Panc1 (cell line): ENCODE data around the gene EFCAB3. TPM values are rescaled to one million over a fixed set of nuclear protein-coding genes. Genes with fewer than 3 reads are reported as not detected.

Experiments
- ATAC-seq: fragments of 200-7000 bp; cut with Tn5 transposase; 2 replicates; pipeline ENCODE4 v1.9.1; 2020; ENCODE audit warnings: mild to moderate bottlenecking, moderate library complexity
- BruUV-seq: library from RNA; stranded (reverse); fragments of 400-500 nt; replicated peaks from 2 replicates; lab custom pipeline; 2021; lab: Mats Ljungman, UMichigan
- CTCF ChIA-PET: fragments of 300-600 bp; sonication (Branson Sonifier 250); formaldehyde crosslinking; loops from one replicate; lab custom pipeline; 2022; ENCODE audit warnings: antibody characterized with exemption; lab: Charles Lee
- POLR2A ChIA-PET: fragments of 300-600 bp; sonication (Branson Sonifier 250); formaldehyde crosslinking; loops from one replicate; lab custom pipeline; 2022; ENCODE audit warnings: antibody characterized with exemption; lab: Charles Lee
- DNase-seq: peaks from one replicate; pipeline ENCODE4 v3.0.0-alpha.2; 2010; ENCODE audit warnings: low read depth, low spot score
- H3K27ac ChIP-seq: 2 replicates; pipeline ENCODE4 v1.5.1; 2011; ENCODE audit warnings: mild to moderate bottlenecking, low read length, inconsistent platforms
- H3K27me3 ChIP-seq: fragments of 200-500 bp; sonication (Bioruptor generic); 2 replicates; pipeline ENCODE4 v1.6.0; 2014; ENCODE audit warnings: low read length, inconsistent platforms; ENCODE audit not compliant: control insufficient read depth, insufficient read depth
- H3K36me3 ChIP-seq: fragments of 200-500 bp; sonication (Bioruptor generic); 2 replicates; pipeline ENCODE4 v1.5.1; 2014; ENCODE audit warnings: inconsistent platforms, mild to moderate bottlenecking, low read length, moderate library complexity; ENCODE audit not compliant: control insufficient read depth, insufficient read depth
- H3K4me1 ChIP-seq: 2 replicates; pipeline ENCODE4 v1.5.1; 2011; ENCODE audit warnings: inconsistent platforms, mild to moderate bottlenecking, low read length, moderate library complexity; ENCODE audit not compliant: control insufficient read depth, insufficient read depth
- H3K4me3 ChIP-seq, 2 experiments: 2 replicates each; pipeline ENCODE4 v1.5.1; 2011 to 2012; ENCODE audit warnings: low read depth in 2 of 2, low read length in 2 of 2, mild to moderate bottlenecking in 2 of 2, inconsistent platforms in 1 of 2, moderate library complexity in 1 of 2
- H3K9me3 ChIP-seq: fragments of 200-500 bp; sonication (Bioruptor generic); 2 replicates; pipeline ENCODE4 v1.5.1; 2014; ENCODE audit warnings: low read depth, mild to moderate bottlenecking, inconsistent platforms, low read length, moderate library complexity; ENCODE audit not compliant: control insufficient read depth, insufficient read depth
- CTCF ChIP-seq: fragments of 450-650 bp; IDR thresholded peaks from 2 replicates; pipeline ENCODE4 v1.5.1; 2017; ENCODE audit warnings: mild to moderate bottlenecking
- POLR2AphosphoS5 ChIP-seq: IDR thresholded peaks from 2 replicates; pipeline ENCODE4 v1.6.1; 2012; ENCODE audit warnings: mild to moderate bottlenecking, low read depth, low read length, moderate library complexity
- SIN3A ChIP-seq: IDR thresholded peaks from 2 replicates; pipeline ENCODE4 v1.6.1; 2012; ENCODE audit warnings: low read depth, mild to moderate bottlenecking, low read length, moderate library complexity, borderline replicate concordance; ENCODE audit not compliant: insufficient read depth
- TCF7L2 ChIP-seq: IDR thresholded peaks from 2 replicates; pipeline ENCODE4 v1.6.1; 2011; ENCODE audit warnings: mild to moderate bottlenecking, low read depth, low read length, inconsistent platforms
- in situ Hi-C: cut with HindIII; loops from 2 replicates; pipeline ENCODE4 v1.10.0; 2016; ENCODE audit warnings: low sequenced_read_pairs, low pct_unique_long_range_greater_than_20kb
- intact Hi-C: fragments of 100-400 bp; cut with micrococcal nuclease; formaldehyde crosslinking; loops from one replicate; pipeline ENCODE4 v1.10.0; 2022; ENCODE audit not compliant: unreplicated experiment
- total RNA-seq: library from RNA; stranded (reverse); gene quantifications from one replicate; pipeline ENCODE4 v1.2.1, GENCODE V29; 2021; ENCODE audit not compliant: unreplicated experiment
- TF ChIP-seq, protein P1 (sequence below), 2 experiments: IDR thresholded peaks; 2 replicates each; pipeline ENCODE4 v1.6.1; 2011 to 2012; ENCODE audit warnings: low read depth in 2 of 2, control low read depth in 1 of 2, low read length in 1 of 2, mild to moderate bottlenecking in 1 of 2, moderate library complexity in 1 of 2; ENCODE audit not compliant: insufficient read depth in 1 of 2

The EFCAB3 gene
- total RNA-seq, 1 experiment from 2014 or later = not detected

DNA sequence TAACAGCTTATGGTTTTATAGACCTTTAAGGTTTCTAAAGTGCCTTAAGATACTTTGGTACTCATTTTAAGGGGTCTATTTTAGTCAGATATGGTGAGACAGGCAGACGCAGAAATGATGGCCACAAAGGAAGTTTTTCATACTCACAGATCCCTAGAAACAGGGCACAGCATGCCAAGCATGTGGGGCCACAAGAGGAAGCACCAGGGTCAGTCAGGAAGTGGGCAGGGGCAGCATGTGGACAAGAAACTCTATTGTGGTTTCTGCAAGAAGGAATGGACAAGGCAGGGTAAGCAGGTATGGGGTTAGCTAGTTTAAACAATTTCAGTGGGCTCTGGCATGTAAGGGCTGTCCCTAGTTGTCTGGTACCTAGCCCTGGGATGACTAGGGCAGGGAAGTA is 8.5 kb downstream of the EFCAB3 start:
- ATAC-seq (no peak), DNase-seq (no peak)
- no peak overlapping the region for H3K27ac ChIP-seq
- ChIA-PET CTCF (no interaction called here), POLR2A (no interaction called here)
- H3K4me1 ChIP-seq = no peaks in the 10 kb centered on the region
- TF ChIP-seq CTCF = no peak
- H3K4me3 ChIP-seq = no peak overlapping the region
- no TSS peak for BruUV-seq
- in situ Hi-C loops = no loop called here
- H3K9me3 ChIP-seq = no peaks in the 10 kb centered on the region
- H3K27me3 ChIP-seq = peaks cover 21% of the 10 kb centered on the region
- H3K36me3 ChIP-seq = no peaks in the 10 kb centered on the region
- intact Hi-C loops = no loop called here

DNA sequence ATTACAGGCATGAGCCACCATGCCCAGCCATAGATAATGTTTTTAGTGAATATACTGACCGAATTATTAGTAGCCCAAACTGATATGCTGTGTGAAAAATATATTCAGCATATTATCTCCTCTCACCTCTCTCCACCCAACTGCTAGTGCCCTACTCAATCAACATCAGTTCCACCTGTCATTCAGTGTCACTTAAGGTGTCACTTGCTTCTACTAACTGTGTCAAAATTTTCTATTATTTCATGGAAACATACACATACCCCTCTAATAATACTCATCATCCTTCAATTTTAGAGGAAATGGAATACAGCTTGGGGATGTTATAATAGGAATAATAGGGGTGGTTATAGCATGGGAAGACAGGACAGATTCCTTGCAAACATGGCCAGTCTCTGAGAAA is 12.6 kb downstream of the EFCAB3 start:
- ATAC-seq (no peak), DNase-seq (no peak)
- no peak for TF ChIP-seq CTCF
- TF ChIP-seq TCF7L2 = no peak
- TF ChIP-seq POLR2AphosphoS5 = no peak
- TF ChIP-seq, protein P1, sequence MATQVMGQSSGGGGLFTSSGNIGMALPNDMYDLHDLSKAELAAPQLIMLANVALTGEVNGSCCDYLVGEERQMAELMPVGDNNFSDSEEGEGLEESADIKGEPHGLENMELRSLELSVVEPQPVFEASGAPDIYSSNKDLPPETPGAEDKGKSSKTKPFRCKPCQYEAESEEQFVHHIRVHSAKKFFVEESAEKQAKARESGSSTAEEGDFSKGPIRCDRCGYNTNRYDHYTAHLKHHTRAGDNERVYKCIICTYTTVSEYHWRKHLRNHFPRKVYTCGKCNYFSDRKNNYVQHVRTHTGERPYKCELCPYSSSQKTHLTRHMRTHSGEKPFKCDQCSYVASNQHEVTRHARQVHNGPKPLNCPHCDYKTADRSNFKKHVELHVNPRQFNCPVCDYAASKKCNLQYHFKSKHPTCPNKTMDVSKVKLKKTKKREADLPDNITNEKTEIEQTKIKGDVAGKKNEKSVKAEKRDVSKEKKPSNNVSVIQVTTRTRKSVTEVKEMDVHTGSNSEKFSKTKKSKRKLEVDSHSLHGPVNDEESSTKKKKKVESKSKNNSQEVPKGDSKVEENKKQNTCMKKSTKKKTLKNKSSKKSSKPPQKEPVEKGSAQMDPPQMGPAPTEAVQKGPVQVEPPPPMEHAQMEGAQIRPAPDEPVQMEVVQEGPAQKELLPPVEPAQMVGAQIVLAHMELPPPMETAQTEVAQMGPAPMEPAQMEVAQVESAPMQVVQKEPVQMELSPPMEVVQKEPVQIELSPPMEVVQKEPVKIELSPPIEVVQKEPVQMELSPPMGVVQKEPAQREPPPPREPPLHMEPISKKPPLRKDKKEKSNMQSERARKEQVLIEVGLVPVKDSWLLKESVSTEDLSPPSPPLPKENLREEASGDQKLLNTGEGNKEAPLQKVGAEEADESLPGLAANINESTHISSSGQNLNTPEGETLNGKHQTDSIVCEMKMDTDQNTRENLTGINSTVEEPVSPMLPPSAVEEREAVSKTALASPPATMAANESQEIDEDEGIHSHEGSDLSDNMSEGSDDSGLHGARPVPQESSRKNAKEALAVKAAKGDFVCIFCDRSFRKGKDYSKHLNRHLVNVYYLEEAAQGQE (IDR thresholded peaks at IDR 0.05; ENCODE audit: insufficient read depth in 1 of 2, low read depth in 2 of 2, low read length in 1 of 2) = no peak
- TF ChIP-seq SIN3A = no peak
- Histone ChIP-seq H3K4me3 (no peak overlapping the region), H3K27ac (no peak overlapping the region), H3K36me3 (no peaks in the 10 kb centered on the region), H3K4me1 (no peaks in the 10 kb centered on the region), H3K27me3 (peaks cover 37% of the 10 kb centered on the region), H3K9me3 (no peaks in the 10 kb centered on the region)
- in situ Hi-C loops = no loop called here
- BruUV-seq = no TSS peak
- ChIA-PET POLR2A (no interaction called here), CTCF (no interaction called here)
- intact Hi-C loops = no loop called here

DNA sequence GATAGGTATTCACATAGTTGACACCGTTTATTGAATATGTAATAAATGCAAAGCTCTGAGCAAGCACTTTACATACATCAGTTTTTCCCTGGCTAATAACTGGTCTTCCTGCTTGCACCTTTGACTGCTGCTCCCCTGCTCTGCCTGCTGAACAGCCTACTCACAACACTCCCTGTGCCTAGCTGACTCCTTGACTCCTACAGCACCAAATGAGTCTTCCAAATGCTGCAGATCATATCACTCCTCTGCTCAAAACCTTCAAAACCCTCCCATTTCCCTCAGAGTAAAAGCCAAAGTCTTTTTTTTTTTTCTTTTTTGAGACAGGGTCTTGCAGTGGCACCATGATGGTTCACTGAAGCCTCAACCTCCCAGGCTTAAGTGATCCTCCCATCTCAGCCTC is 18.5 kb downstream of the EFCAB3 start:
- in situ Hi-C loops = no loop called here
- H3K36me3 ChIP-seq = no peaks in the 10 kb centered on the region
- no peaks in the 10 kb centered on the region for H3K9me3 ChIP-seq
- POLR2A ChIA-PET = no interaction called here
- no peak for TF ChIP-seq CTCF
- TF ChIP-seq SIN3A = no peak
- no peak for TF ChIP-seq TCF7L2
- TF ChIP-seq, protein P1 (IDR thresholded peaks at IDR 0.05; ENCODE audit: insufficient read depth in 1 of 2, low read depth in 2 of 2, low read length in 1 of 2) = no peak
- no peak for TF ChIP-seq POLR2AphosphoS5
- H3K4me3 ChIP-seq = no peak overlapping the region
- no TSS peak for BruUV-seq
- CTCF ChIA-PET = no interaction called here
- no peak for DNase-seq
- intact Hi-C loops = no loop called here
- H3K27me3 ChIP-seq = peaks cover 18% of the 10 kb centered on the region
- ATAC-seq = no peak
- H3K4me1 ChIP-seq = no peaks in the 10 kb centered on the region
- no peak overlapping the region for H3K27ac ChIP-seq
